Left renal cortex interstitium (tissue), 4 donors: ENCODE data around the gene CFAP46. TPM values are rescaled to one million over a fixed set of nuclear protein-coding genes. Genes with fewer than 3 reads are reported as not detected.

Experiments
- DNase-seq, 4 donors: peaks; one replicate each; pipeline ENCODE4 v3.0.0-alpha.2; 2013; ENCODE audit warnings: low read depth in 4 of 4, low spot score in 2 of 4, missing footprints in 1 of 4
- polyA plus RNA-seq, 4 donors: library from polyadenylated mRNA; unstranded; fragments of 120-200 nt; gene quantifications; one replicate each; pipeline ENCODE4 v1.2.1, GENCODE V29; 2013; ENCODE audit not compliant: insufficient read length in 4 of 4

Gene CFAP46
- polyA plus RNA-seq, 4 donors = 6.2 to 12.3 (median 9.4) TPM

DNA sequence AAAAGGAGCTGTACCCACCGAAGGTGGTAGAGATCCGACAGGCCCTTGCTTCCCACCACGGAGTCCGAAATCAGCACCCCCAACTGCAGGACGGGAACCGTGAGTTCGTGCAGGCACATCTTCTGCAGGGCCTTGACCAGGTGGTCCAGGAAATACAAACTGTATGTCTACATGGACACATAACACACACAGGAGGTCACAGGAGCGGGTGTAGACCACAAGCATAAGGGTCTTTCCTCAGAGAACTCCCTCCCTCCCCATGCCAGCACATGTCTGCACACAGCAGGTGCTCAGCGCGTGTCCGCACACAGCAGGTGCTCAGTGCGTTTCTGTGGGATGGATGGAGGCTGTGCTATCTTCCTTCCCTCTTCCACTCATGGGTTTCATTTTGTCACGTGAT, 69.7 kb downstream of the CFAP46 start:
- no peak for DNase-seq

- DNase-seq = no peak
Measured at GRCh38 chr10:132870426-132870825, 71.9 kb downstream of the CFAP46 start.

- DNase-seq = no peak
Measured at GRCh38 chr10:132869621-132870020, 72.7 kb downstream of the CFAP46 start.

DNA sequence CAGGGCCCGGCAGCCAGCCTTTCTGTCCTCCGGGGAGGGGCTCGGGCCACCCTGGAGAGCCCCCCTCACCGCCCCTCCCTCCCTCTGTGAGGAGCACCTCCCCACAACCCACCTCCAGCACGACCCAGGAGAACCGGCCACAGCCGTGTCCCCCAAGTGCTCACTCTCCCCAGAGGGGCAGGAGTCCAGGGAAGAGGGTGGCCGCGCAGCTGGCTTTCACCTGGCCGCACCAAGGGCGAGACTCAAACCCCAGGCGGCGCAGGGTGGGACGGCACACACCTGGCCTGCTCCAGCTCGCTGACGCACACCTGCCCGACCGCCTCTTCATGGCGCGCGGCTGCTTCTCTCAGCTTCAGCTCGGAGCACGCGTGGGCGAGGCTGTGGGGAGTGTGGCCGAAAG, 73.4 kb downstream of the CFAP46 start:
- no peak for DNase-seq

- no peak for DNase-seq
Measured at GRCh38 chr10:132867801-132868644, 74.3 kb downstream of the CFAP46 start.

- no peak for DNase-seq
Measured at GRCh38 chr10:132866601-132867381, 75.6 kb downstream of the CFAP46 start.

GRCh38 chr10:132865851-132866600, 76.3 kb downstream of the CFAP46 start:
- DNase-seq = no peak

DNA sequence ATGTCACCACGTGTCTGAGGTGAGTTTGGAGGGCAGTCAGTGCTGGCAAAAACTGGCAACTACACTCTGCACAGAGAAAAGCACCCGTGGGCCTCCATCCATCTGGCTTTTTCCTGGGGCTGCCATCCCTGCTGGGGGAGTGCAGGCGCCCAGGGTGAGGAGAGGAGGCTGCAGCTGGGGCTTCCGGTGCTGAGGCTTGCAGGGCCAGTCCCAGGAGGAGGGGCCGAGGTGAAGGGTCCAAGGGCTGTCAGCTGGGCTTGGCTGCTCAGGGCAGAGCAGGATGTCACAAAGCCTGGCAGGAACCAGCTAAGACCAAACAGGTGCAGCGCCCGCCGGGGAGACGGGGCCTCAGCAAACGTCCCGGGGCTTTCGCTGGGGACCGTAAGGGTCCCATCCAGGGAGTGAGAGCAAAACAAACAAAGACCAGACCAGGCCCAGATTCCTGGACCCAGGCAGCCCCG, 77.2 kb downstream of the CFAP46 start:
- DNase-seq = no peak

DNA sequence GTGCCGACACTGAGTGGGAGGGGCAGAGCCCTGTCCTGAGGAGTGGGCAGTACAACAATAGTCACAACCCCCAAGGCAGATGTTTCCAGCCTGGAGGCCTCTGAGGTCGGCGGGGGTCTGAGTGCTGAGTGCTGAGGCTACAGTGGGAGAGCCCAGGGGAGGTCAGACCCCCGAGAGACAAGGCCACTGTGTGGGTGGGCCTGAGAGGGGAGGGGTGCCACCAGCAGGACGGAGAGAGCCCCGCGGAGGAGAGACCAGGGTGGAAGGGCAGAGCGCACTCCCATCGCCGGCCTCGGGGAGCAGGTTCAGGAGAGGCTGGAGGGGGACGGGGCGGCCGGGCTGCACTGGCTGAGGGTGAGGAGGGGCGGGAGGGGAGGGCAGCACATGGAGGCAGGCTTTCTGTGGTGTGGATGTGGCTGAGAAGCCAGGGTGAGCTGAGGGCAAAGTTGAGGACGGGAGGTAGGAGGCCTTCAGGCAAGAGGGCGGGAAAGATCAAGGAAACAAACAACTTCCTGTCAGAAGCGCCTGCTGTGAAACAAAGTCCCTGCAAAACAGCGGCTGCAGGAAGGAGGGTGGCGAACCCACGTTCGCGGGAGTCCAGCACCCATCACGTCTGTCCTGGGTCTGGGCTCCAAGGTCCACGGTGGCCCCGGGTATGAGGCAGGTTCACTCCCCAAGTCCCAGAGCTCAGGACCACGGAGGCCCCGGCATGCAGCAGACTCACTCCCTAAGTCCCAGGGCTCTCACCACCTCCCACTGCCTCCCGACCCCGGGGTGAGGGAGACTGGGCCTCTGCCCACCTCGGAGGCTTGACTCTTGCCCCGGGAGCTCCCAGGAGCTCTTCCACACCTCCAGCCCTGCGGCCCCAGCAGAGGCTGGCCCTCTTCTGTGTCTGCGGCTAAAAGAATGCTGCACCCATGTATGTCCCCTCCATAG, 79.6 kb downstream of the CFAP46 start:
- DNase-seq = no peak

DNA sequence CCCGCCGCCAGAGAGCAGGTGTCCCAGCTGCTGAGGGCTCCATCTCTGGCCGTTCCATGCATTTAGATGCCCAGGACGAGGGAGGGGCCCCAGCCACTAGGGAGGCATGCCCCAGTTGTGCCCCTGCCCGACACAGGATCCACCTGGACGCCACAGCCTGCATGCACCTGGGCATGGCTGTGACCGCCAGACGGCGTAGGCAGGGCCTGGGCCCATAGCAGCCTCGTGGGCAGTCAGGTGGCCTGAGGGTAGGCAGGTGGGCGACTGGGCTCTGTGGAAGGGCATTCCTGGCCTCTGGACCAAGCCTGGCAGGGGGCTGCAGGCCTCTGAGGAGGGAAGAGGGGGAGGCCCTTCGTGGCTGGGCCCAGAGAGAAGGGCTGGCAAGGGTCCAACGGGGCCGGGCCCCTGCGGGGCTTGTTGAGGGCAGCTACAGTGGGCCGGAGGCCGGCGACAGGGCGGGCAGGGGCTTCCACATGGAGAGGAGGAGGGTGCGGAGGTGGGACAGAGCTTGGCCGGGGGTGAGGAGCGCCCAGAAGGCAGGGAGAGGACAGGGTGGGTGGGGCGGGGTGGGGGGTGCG, 80.4 kb downstream of the CFAP46 start:
- DNase-seq = no peak

GRCh38 chr10:132861116-132861691, 81.2 kb downstream of the CFAP46 start:
- DNase-seq = no peak

DNA sequence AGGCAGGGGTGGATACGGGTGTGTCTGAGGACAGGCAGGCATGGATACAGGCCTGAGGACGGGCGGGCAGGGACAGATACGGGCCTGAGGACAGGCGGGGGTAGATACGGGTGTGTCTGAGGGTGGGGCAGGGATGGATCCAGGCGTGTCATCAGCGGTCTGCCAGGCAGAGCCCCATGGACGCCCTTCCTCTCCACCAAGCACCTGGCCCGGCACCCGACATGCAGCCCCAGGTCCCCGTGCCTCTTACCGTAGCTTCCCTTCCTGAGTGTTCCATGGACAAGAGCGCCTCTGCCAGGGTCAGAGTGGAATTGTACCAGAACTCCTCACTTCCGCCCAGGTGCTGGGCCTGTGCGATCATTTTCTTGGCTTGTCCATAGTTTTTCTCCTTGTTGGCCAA, 81.8 kb downstream of the CFAP46 start:
- no peak for DNase-seq

DNA sequence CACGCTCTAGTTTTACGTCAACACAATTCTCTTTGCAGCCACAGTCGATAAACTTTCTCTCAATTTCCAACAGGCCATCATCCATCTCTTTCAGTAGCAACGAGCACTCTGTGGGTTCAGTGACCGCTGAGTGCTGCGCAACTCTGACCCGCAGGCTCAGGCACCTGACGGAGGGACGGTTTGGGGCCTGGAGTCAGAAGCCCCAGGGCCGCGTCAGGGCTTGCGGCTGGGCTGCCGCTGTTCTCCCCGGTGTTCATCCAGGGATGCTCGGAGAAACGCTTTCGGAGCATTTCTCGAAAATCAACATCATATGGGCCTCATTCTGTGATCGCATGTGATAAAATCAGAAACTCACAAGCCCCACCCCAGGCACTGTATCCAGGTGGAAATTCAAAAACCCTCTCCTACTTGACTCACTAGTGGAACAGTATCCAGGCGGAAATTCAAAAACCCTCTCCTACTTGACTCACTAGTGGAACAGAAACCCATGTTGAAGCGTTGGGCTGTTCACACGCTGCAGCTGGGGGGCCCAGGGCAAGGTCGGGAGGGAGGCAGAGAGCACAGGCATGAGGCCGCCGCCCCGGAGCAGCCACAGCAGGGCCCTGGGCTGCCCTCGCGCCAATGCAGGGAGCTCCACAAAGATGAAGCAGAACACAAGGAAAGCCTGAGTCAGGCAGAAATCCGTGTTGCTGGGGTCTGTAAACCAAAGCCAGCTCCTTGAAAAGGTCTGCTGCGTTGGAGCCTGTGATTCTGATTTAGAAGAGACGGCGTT, 83.1 kb downstream of the CFAP46 start:
- DNase-seq = no peak

DNA sequence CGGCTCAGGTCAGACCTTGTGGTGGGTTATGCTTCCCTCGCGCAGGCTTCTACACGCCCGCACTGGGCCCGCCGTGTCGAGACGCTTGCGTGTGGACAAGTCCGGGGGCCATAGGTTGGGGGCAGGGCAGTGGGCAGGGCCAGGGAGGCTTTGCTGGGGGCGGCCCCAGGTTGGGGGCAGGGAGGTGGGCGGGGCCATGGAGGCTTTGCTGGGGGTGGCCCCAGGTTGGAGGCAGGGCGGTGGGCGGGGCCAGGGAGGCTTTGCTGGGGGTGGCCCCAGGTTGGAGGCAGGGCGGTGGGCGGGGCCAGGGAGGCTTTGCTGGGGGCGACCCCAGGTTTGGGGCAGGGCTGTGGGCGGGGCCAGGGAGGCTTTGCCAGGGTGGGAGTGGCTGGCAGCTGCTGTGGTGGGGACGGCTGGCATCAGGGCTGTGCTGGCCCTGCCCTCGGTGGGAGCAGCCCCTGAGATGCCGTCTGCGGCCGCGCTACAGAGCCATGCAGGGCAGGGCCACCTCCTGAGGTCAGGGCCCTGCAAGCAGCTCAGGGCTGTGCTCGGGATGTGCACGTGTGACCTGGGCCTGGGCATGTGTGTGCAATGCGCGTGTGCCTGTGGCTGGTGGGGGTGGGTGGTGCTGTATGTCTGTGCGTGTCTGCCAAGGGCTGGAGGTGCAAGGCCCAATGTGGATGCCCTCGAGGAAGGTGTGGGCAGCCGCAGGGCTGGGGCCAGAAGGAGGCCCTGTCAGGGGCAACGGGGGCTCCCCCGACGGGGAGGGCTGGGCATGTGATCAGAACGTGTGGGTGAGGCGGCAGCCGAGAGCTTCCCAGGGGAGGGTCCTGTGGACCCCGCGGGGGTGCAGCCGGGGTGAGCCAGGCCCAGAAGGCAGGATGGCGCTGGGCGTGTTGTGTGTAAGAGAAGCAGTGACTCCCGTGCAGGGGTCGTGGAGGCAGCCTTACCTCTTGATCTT, 84.0 kb downstream of the CFAP46 start:
- DNase-seq = no peak

GRCh38 chr10:132856869-132857524, 85.4 kb downstream of the CFAP46 start:
- DNase-seq = no peak

GRCh38 chr10:132855889-132856288, 86.5 kb downstream of the CFAP46 start:
- DNase-seq = no peak

- DNase-seq = no peak
Measured at GRCh38 chr10:132851451-132851850, 90.9 kb downstream of the CFAP46 start.
